NCI-H2029 (cell line): ENCODE results near the gene TTC28.
A peak's percentile ranks its signal among the peaks of the same experiment; 100 is the strongest.
"Not testable (repeated sequence)": the region's sequence is repeated elsewhere in the genome, so short reads cannot be mapped to it uniquely, and the experiment has no call there.

Experiments used
- DNase-seq: peaks from one replicate; lab custom pipeline; 2025; lab: John Stamatoyannopoulos, UW

TTC28 gene

DNA sequence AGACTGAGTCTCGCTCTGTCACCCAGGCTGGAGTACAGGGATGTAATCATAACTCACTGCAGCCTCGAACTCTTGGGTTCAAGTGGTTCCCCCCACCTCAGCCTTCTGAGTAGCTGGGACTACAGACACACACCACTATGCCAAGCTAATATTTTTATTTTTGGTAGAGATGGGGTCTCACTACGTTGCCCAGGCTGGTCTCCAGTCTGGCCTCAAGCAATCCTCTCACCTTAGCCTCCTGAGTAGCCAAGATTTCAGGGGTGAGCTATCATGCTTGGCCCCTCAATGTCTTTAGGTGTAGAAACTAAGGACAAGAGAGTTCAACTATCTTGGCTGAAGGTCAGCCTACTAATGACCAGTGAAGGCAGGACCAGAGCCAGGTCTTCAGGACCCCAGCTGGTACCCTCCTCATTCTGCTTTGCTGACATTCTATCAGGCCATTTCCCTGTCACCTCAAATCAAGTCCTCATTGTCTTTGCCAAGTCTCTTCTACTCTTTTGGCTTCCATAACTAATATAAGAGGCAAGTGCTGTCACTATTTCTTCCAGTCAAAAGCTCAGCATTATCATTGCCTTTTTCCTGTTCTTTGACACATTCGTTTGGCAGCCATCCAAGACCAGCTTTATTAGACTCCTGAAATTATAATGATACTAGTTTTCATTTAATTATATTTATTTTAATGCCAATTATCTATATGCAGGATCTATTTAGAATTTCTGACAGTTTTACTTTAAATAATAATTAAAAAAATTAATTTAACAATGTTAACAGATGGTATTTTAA is 496.4 kb downstream of the TTC28 start:
- peak; percentile 19 for DNase-seq

DNA sequence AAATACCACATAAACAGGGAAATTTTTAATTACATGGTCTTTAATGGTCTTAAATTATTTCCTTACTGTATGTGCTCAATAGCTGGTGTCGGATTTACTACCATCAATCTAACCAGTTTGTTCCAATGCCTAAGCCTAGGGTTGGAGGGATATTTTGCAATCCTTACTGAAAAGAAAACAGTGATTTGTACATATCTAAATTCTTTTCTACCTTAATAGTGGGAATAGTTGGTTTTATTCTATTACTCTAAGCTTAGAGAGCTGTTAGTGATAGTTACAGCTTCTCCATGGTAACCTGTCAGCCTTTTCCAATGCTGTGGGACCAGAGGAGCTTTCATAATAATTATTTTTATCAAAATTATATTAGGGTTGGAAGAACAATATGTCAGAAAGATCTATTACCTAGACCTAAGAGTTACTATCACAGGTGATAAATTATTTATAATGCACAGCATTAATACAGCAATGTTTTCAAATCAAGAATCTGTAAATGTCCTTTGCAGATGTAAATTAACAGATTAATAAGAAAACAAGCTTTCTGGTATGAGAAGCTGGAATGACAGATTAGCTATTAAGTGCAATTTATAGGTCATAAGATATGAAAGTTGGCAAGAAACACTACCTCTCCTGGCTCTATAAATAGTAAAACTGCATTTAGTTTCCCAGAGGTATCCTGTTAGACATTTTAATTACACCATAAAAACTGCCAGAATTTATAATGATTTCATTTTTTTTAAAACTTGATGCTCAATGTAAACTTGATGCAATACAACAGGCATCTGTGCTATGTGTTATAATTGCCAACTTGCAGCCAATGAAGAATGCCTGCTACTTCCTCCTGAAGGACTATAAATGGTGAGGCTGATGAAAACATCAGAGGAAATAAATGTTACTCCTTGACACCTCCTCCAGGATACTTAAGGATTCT is 498.6 kb downstream of the TTC28 start:
- no peak for DNase-seq

DNA sequence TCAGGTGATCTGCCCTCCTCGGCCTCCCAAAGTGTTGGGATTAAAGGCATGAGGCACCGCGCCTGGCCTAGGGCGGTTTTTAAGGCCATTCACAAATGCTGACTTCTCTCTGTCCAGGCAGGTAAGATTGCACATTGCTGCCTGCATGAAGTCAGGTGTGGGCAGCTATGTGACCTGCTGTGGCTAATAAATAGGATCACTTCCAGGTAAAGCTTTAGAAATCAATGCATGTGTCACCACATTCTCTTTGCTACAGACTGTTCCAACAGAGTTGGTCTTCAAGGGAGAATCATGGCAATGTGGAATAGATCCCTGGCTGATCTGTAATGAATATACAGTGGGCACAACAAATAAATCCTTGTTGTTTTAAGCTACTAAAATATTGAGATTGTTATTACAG is 500.2 kb downstream of the TTC28 start:
- no peak for DNase-seq

DNA sequence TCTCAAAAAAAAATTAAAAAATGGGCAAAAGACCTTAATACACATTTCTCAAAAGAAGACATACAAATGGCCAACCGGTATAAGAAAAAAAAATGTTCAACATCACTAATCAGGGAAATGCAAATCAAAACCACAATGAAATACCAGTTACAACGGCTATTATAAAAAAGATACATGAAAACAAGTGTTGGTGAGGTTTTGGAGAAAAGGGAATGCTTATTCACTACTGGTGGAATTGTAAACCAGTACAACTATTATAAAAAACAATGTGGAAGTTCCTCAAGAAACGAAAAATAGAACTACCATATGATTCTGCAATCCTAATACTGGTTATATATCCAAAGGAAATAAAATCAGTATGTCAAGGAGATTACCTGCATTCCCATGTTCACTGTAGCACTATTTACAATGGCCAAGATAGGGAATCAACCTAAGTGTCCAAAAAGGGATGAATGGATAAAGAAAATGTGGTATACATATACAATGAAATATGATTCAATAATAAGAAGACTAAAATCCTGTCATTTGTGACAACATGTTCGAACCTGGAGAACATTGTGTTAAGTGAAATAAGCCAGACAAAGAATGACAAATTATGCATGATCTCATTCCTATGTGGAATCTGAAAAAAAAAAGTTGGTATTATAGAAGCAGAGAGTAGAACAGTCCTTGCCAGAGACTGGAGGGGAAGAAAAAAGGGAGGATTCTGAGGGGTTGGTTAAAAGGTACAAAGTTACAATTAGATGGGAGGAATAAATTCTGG is 503.7 kb downstream of the TTC28 start:
- no peak for DNase-seq

DNA sequence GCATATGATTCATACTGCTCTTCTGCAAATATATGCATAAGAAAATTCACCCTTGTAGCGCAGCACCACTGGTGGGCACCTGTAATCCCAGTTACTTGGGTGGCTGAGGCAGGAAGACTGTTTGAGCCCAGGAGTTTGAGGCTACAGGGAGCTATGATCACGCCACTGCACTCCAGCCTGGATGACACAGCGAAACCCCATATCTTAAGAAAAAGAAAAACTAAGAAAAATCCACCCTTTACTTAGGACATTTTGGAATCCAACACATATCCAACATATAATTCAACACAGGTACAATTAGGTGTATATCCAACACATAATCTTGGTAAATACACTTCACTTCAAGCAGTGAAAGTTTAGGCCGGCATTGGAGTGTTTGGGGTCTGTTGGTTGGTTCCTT is 505.1 kb downstream of the TTC28 start:
- no peak for DNase-seq

GRCh38 chr22:28172892-28173670 is 506.6 kb downstream of the TTC28 start:
- DNase-seq = peak; percentile 52

- no peak for DNase-seq
These were observed 507.9 kb downstream of the TTC28 start for GRCh38 chr22:28171712-28172111.

GRCh38 chr22:28171115-28171514 is 508.5 kb downstream of the TTC28 start:
- no peak for DNase-seq

GRCh38 chr22:28169314-28169713 is 510.3 kb downstream of the TTC28 start:
- DNase-seq = not testable (repeated sequence)

GRCh38 chr22:28155808-28156207 is 523.8 kb downstream of the TTC28 start:
- no peak for DNase-seq

DNA sequence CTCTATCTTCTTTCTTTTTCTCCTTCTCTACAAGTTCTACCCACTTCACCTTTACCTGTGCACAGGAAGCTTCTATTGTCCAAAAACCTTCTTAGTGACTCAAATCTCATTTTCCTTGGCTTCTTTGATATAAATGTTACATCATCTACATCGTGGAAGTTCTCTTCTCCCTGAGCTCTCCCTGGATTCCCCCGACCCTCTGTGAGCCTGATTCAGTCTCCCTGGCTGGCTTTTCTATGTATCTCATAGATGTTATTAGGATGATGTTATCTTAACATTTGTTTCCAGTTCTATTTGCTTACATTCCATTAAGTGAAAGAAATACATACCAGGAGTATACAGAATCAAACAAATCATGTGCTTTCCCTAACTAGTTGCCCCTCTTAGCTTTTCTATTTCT is 524.8 kb downstream of the TTC28 start:
- DNase-seq = no peak

DNA sequence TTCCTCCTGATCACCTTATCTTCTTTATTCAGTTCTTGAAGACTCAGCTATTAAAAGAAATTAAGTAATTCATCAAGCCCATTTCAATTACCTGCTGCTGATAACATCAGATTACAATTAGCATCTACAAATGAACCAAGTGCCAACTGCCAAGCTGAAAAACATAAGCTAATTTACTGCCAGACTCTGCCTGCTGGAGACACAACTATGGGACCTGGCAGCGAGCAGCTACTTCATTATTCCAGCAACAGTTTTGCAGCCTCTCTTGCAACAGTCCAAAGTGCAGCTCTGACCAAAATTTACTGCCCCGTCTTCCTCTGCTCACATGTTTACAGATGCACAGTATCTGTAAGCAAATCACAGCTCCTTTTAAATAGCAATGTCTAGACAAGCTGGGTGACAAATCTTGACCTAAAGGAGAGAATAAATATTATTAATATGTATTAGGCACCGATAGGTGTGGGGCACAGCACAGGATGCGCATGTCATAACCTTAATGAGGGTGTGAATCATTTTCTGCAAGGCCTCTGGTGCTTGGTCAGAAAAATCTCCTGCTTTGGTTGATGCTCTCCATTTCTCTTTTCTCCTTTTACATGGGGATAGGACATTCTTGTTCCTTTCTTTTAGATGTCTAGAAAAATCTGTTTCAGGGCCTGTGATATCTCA is 528.4 kb downstream of the TTC28 start:
- no peak for DNase-seq

DNA sequence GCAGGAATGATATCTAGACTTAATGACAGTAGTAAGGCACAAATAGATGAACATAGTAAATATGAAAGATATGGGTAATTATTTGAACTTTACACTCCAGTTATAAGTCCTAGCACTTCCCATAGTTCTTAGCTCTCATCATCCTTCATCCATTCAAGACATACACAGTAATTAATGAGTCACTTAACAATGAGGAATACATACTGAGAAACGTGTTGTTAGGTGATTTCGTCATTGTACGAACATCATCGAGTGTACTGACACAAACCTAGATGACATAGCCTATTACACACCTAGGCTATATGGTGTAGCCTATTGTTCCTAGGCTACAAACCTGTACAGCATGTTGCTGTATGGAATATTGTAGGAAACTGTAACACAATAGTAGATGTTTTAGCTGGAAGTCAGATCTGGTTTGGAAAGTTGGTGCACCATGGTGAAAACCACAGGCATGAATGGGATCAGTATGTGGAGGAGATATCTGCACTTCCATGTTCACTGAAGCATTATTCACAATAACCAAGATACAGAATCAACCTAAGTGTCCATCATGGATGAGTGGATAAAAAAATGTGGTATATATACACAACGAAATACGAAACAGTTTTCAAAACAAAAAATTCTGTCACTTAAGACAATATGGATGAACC is 530.7 kb downstream of the TTC28 start:
- no peak for DNase-seq

DNA sequence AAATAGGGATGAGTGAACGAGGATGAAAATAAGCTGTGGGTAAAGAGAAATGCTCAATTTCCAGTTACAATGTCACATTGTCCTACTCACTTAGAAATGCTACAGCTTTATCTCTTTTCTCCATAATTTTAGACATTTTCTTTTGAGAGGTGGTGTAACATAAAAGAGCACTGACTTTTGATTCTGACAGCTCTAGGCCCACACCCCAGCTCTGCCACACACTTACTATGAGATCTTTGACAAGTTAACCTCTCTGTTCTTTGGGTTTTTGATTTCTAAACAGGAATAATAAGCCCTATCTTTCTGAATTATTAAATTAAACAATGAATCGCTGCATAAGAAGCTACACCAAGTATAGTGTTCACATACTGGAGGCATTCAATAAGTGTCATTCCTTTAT is 532.2 kb downstream of the TTC28 start:
- DNase-seq = no peak

DNA sequence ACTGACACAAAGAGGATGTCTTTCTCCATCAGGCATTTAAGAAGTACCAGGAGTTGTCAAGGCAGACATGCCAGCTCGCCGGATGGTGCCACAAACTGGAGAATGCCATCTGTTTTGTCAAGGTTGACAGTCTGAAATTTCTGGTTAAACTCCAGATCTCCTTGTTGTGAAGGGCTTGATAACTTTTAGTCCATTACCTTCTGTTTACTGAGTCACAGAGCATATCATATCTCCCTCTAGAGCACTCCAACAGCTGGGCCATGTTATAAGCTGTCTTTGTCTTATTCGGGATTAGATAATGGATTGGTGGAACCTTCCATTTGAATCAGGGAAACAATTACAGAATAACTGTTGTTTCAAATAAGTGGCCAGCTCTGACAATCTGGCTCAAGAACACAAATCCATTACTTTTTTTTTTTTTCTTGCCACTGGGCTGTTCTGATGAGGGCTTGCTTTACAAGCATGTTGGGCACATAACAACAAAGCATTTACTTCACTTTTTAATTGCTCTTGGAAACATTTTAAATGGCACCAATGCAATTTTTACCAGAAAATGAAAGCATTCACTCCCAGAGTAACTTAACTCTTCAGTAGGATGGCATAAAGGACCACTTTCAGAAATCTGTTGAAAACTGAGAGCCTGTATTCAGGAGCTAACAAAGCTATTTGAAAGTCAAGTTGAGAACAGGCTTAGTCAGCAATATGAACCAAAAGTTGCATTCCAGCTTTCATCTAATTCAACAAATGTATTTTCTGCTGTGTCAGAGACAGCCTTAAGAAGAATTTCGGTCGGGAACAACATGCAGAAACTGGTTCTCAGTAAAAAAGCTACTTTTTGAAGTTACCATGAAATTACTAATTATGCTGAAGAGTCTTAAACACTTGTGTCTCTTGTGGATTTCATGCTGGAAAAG is 533.0 kb downstream of the TTC28 start:
- DNase-seq = no peak

DNA sequence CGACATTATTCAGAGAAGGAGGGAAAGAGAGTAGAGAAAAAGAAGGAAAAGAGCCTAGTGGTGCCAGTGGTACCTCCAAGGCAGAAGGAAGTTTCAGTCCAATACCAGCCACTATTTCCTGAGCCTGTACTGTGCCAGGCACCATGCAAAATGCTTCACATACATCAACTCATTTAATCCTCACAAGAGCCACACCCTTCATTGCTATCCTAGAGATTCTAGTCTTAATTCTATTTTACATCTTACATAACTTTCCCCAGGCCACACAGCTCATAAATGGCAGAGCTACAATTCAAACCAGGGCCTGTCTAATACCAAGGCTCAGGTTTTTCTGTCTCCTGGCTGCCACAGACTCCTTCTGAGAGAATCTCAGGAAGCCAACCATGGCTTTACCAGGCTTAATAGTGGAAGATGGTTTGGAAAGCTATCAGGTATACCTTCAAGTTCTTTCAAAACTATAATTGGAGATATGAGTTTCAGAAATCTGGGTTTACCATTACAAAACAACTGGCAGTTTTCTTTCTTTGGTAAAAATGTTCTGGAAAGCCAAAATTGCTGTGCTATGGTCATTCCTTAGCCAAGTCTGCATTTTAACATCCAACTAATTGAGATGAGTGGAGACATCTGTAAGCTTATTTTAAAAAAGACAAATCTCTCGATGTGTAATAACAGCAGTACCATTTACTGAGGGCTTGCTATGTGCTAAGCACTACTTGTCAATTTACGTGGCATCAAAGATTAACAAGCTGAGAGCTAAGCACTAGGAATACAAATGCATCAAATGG is 535.5 kb downstream of the TTC28 start:
- no peak for DNase-seq

DNA sequence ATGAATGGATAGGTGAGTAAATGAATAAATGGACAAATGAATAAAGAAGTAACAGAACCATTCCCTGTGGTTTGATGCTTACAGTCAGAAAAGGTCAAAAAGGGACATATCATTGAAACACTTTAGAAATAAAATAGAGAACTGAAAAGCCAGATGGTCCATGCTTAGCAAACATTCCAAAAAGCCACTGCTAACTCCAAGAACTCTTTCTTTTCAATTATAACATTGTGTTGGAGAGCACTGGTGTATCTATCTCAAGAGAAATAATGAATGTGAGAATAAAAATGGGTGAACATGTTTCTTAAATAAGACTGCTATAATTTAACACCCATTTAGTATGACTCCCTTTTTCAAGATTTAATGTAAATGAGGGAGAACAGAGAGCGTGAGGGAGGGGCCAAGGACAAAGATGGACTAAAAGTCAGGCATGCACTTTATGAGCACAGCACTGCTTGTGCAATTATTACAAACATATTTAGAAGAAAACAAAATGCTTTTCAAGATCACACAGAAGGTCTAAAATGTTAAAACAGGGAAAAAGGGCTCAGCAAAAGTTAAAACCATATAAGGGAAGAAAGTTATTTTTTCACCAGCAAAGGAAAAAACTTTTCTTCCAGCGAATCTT is 536.3 kb downstream of the TTC28 start:
- no peak for DNase-seq

GRCh38 chr22:28142361-28142961 is 537.2 kb downstream of the TTC28 start:
- DNase-seq = no peak
